ENCODE measurements around the gene PRAC2. TPM values are rescaled to one million over a fixed set of nuclear protein-coding genes. Genes with fewer than 3 reads are reported as not detected.

The PRAC2 gene
- total RNA-seq, 2 donors from 2014 or later: not detected

- ATAC-seq (replicated peaks): no peak
- no peak overlapping the region for H3K4me3 Mint-ChIP-seq
- H3K27ac Mint-ChIP-seq: no peak overlapping the region
Observed at GRCh38 chr17:48752399-48753288, 29.7 kb downstream of the PRAC2 start.

GRCh38 chr17:48753794-48754499, 31.0 kb downstream of the PRAC2 start:
- Mint-ChIP-seq H3K27ac (no peak overlapping the region), H3K36me3 (ENCODE audit: low read depth) (no peaks in the 10 kb centered on the region), H3K27me3 (peaks cover 67% of the 10 kb centered on the region), H3K9me3 (no peaks in the 10 kb centered on the region), H3K4me3 (no peak overlapping the region), H3K4me1 (peaks cover 4% of the 10 kb centered on the region)
- ATAC-seq (replicated peaks): no peak

More at GRCh38 chr17:48752399-48753288, 29.7 kb downstream of the PRAC2 start:
- H3K9me3 Mint-ChIP-seq: no peaks in the 10 kb centered on the region
- peaks cover 4% of the 10 kb centered on the region for H3K4me1 Mint-ChIP-seq
- peaks cover 66% of the 10 kb centered on the region for H3K27me3 Mint-ChIP-seq
- no peaks in the 10 kb centered on the region for H3K36me3 Mint-ChIP-seq (ENCODE audit: low read depth)

- ATAC-seq (replicated peaks): no peak
- Mint-ChIP-seq H3K9me3 (no peaks in the 10 kb centered on the region), H3K27ac (no peak overlapping the region), H3K4me1 (peaks cover 4% of the 10 kb centered on the region), H3K4me3 (no peak overlapping the region), H3K36me3 (ENCODE audit: low read depth) (no peaks in the 10 kb centered on the region), H3K27me3 (peaks cover 64% of the 10 kb centered on the region)
Observed at GRCh38 chr17:48754500-48755261, 31.7 kb downstream of the PRAC2 start.

GRCh38 chr17:48755356-48755755, 32.4 kb downstream of the PRAC2 start:
- no peaks in the 10 kb centered on the region for H3K9me3 Mint-ChIP-seq

GRCh38 chr17:48756830-48757251, 33.9 kb downstream of the PRAC2 start:
- Mint-ChIP-seq H3K4me1 (peaks cover 4% of the 10 kb centered on the region), H3K27ac (no peak overlapping the region), H3K36me3 (ENCODE audit: low read depth) (no peaks in the 10 kb centered on the region), H3K4me3 (no peak overlapping the region), H3K27me3 (peaks cover 61% of the 10 kb centered on the region), H3K9me3 (no peaks in the 10 kb centered on the region)
- ATAC-seq (replicated peaks): no peak

More at GRCh38 chr17:48755356-48755755, 32.4 kb downstream of the PRAC2 start:
- no peak overlapping the region for H3K4me3 Mint-ChIP-seq
- no peak for ATAC-seq (replicated peaks)
- H3K27ac Mint-ChIP-seq: no peak overlapping the region
- H3K36me3 Mint-ChIP-seq (ENCODE audit: low read depth): no peaks in the 10 kb centered on the region
- H3K4me1 Mint-ChIP-seq: peaks cover 4% of the 10 kb centered on the region
- H3K27me3 Mint-ChIP-seq: peaks cover 60% of the 10 kb centered on the region

GRCh38 chr17:48757524-48757961, 34.6 kb downstream of the PRAC2 start:
- H3K36me3 Mint-ChIP-seq (ENCODE audit: low read depth): no peaks in the 10 kb centered on the region
- H3K4me3 Mint-ChIP-seq: no peak overlapping the region
- no peaks in the 10 kb centered on the region for H3K9me3 Mint-ChIP-seq
- peaks cover 65% of the 10 kb centered on the region for H3K27me3 Mint-ChIP-seq
- no peak for ATAC-seq (replicated peaks)
- no peak overlapping the region for H3K27ac Mint-ChIP-seq
- peaks cover 4% of the 10 kb centered on the region for H3K4me1 Mint-ChIP-seq

GRCh38 chr17:48759288-48759687, 36.3 kb downstream of the PRAC2 start:
- no peak overlapping the region for H3K27ac Mint-ChIP-seq
- H3K27me3 Mint-ChIP-seq: peaks cover 66% of the 10 kb centered on the region
- H3K9me3 Mint-ChIP-seq: no peaks in the 10 kb centered on the region
- ATAC-seq (replicated peaks): no peak
- no peak overlapping the region for H3K4me3 Mint-ChIP-seq
- H3K4me1 Mint-ChIP-seq: no peaks in the 10 kb centered on the region
- H3K36me3 Mint-ChIP-seq (ENCODE audit: low read depth): no peaks in the 10 kb centered on the region

- H3K9me3 Mint-ChIP-seq: no peaks in the 10 kb centered on the region
- H3K4me3 Mint-ChIP-seq: no peak overlapping the region
- peaks cover 64% of the 10 kb centered on the region for H3K27me3 Mint-ChIP-seq
- H3K36me3 Mint-ChIP-seq (ENCODE audit: low read depth): no peaks in the 10 kb centered on the region
- H3K27ac Mint-ChIP-seq: no peak overlapping the region
- ATAC-seq (replicated peaks): no peak
- no peaks in the 10 kb centered on the region for H3K4me1 Mint-ChIP-seq
Observed at GRCh38 chr17:48760411-48760810, 37.4 kb downstream of the PRAC2 start.

- ATAC-seq (replicated peaks): no peak
- no peak overlapping the region for H3K27ac Mint-ChIP-seq
- H3K27me3 Mint-ChIP-seq: peaks cover 58% of the 10 kb centered on the region
Observed at GRCh38 chr17:48761114-48761513, 38.1 kb downstream of the PRAC2 start.

GRCh38 chr17:48767263-48767774, 44.3 kb downstream of the PRAC2 start:
- H3K36me3 Mint-ChIP-seq (ENCODE audit: low read depth): no peaks in the 10 kb centered on the region
- H3K4me1 Mint-ChIP-seq: no peaks in the 10 kb centered on the region
- no peaks in the 10 kb centered on the region for H3K9me3 Mint-ChIP-seq
- H3K4me3 Mint-ChIP-seq: no peak overlapping the region
- ATAC-seq (replicated peaks): no peak
- peaks cover 48% of the 10 kb centered on the region for H3K27me3 Mint-ChIP-seq
- H3K27ac Mint-ChIP-seq: no peak overlapping the region

More at GRCh38 chr17:48761114-48761513, 38.1 kb downstream of the PRAC2 start:
- Mint-ChIP-seq H3K4me3 (no peak overlapping the region), H3K36me3 (ENCODE audit: low read depth) (no peaks in the 10 kb centered on the region), H3K4me1 (no peaks in the 10 kb centered on the region), H3K9me3 (no peaks in the 10 kb centered on the region)

GRCh38 chr17:48769009-48769675, 46.2 kb downstream of the PRAC2 start:
- ATAC-seq (replicated peaks): no peak
- Mint-ChIP-seq H3K36me3 (ENCODE audit: low read depth) (no peaks in the 10 kb centered on the region), H3K27ac (no peak overlapping the region), H3K27me3 (peaks cover 39% of the 10 kb centered on the region), H3K9me3 (no peaks in the 10 kb centered on the region), H3K4me1 (no peaks in the 10 kb centered on the region), H3K4me3 (no peak overlapping the region)

GRCh38 chr17:48770954-48771353, 48.0 kb downstream of the PRAC2 start:
- Mint-ChIP-seq H3K36me3 (ENCODE audit: low read depth) (no peaks in the 10 kb centered on the region), H3K9me3 (no peaks in the 10 kb centered on the region), H3K4me3 (no peak overlapping the region), H3K27ac (no peak overlapping the region), H3K27me3 (peaks cover 37% of the 10 kb centered on the region), H3K4me1 (no peaks in the 10 kb centered on the region)
- ATAC-seq (replicated peaks): no peak

- no peak overlapping the region for H3K27ac Mint-ChIP-seq
- no peaks in the 10 kb centered on the region for H3K9me3 Mint-ChIP-seq
- ATAC-seq (replicated peaks): no peak
- H3K36me3 Mint-ChIP-seq (ENCODE audit: low read depth): no peaks in the 10 kb centered on the region
- no peaks in the 10 kb centered on the region for H3K4me1 Mint-ChIP-seq
- H3K4me3 Mint-ChIP-seq: no peak overlapping the region
- H3K27me3 Mint-ChIP-seq: peaks cover 31% of the 10 kb centered on the region
Observed at GRCh38 chr17:48773245-48773644, 50.3 kb downstream of the PRAC2 start.
